ENCODE data around the gene DHX29.

DHX29 gene

DNA sequence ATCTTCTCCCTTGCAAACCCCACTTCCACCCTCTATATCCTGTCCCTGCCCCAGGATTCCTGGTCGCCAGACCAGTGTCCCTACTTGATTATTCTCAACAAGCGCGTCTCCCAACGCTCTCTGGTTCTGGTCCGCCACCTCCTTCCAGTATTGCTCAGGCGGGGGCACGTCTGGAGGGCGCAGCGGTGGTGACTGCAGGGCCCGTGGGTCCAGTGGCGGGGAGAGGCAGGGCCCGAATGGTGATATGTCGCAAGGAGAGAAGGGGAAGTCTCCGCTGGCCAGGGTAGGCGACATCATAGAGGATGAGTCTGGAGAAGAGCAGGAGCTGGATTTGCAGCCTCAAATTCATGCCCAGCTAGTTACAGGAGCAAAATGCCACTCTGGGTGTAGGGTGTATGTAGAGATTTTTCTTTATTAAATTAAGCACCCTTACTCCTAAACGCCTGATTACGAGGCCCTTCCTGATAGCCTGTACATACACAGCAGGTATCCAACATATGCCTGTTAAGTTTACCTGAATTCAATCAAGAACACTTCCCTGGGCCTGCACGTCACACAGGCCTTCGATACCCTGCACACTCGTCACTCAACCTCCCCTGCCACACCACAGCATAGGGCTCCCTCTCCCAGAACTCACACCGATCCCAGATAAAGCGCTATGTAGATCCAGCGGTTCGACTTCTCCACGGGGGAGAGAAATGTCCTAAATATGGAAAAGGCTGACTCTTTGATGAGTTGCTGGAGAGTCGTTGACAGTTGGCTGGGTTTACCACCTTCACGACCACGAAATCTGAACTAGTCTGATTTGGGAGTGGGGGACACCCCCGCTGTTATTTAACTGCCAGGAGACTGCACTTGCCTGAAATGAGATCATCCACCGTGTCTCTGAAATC, 85.2 kb downstream of the DHX29 start:
- Mint-ChIP-seq H3K36me3 (no peaks in the 10 kb centered on the region), H3K4me3 (peak overlapping the region; percentile 17), H3K4me1 (peaks cover 18% of the 10 kb centered on the region), H3K9me3 (no peaks in the 10 kb centered on the region), H3K27me3 (peaks cover 38% of the 10 kb centered on the region), H3K27ac (no peak overlapping the region)
- no peak for ATAC-seq (ENCODE audit: low read depth)
- no peak for DNase-seq (ENCODE audit: low spot score in 2 of 2)

DNA sequence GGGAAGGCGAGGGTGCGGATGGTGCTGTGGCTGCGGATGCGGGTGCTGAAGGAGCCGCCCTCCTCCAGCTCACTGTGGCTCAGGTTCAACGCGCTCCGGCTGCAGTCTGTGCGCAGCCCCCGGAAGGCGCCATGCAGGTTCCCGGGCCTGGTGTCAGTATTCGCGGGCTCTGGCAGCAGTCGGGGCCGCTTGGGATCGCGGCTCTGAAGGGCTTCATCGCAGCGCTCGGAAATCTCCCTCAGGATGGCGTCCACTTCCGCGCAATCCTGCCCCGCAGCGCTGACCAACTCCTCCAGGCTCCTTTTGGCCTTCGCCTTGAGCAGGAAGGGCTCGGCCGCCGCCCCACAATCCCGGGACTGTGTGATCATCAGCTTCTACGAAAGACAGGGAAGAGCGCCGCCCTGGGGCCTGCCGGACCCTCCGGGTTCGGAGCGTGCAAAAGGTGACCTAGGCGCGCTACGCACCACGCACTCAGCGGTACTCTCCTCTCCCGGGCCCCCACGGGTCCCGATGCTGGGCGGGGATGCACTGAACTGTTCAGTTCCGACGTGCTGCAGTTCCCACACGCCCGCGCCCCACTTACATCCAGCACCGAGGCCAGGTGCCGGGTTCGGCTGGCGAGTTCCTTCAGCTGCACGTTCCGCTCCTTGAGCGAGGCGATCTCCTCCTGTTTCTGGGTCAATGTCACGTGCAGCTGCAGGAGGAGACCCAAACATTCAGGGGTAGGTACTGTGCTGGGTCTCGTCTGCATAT, 86.9 kb downstream of the DHX29 start:
- DNase-seq (ENCODE audit: low spot score in 2 of 2) = no peak
- H3K4me3 Mint-ChIP-seq = peak overlapping the region; percentile 66

GRCh38 chr5:55219770-55220169, 87.7 kb downstream of the DHX29 start:
- Mint-ChIP-seq H3K27me3 (peaks cover 31% of the 10 kb centered on the region), H3K4me1 (peaks cover 13% of the 10 kb centered on the region), H3K4me3 (no peak overlapping the region), H3K9me3 (no peaks in the 10 kb centered on the region), H3K36me3 (no peaks in the 10 kb centered on the region), H3K27ac (no peak overlapping the region)
- ATAC-seq (ENCODE audit: low read depth) (no peak), DNase-seq (ENCODE audit: low spot score in 2 of 2) (no peak)

More for the DNA sequence above, 86.9 kb downstream of the DHX29 start:
- no peak for ATAC-seq (ENCODE audit: low read depth)
- no peak overlapping the region for H3K27ac Mint-ChIP-seq
- H3K4me1 Mint-ChIP-seq = peaks cover 13% of the 10 kb centered on the region
- H3K36me3 Mint-ChIP-seq = no peaks in the 10 kb centered on the region
- H3K27me3 Mint-ChIP-seq = peaks cover 33% of the 10 kb centered on the region
- H3K9me3 Mint-ChIP-seq = no peaks in the 10 kb centered on the region

DNA sequence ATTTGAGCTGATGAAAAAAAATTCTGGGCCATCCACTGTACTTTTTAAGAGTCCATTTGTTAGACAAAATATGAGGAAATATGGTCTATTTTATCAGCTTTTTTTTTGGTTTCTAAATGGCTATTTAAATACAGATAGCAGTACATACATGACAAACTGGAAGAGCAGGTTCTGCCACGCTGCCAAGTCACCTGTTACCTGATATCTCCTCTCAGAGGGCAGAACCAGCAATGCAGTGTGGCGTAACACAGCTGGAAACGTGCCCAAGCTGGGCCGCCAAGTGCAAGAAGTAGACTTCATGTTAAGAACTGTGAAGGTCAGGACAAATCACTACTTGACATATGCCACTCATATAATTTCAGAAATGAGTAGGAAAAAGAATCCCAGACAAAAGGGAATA, 88.5 kb downstream of the DHX29 start:
- H3K9me3 Mint-ChIP-seq = no peaks in the 10 kb centered on the region
- DNase-seq (ENCODE audit: low spot score in 2 of 2) = no peak
- H3K27ac Mint-ChIP-seq = no peak overlapping the region
- ATAC-seq (ENCODE audit: low read depth) = no peak
- no peak overlapping the region for H3K4me3 Mint-ChIP-seq
- peaks cover 13% of the 10 kb centered on the region for H3K4me1 Mint-ChIP-seq
- peaks cover 30% of the 10 kb centered on the region for H3K27me3 Mint-ChIP-seq
- H3K36me3 Mint-ChIP-seq = no peaks in the 10 kb centered on the region

DNA sequence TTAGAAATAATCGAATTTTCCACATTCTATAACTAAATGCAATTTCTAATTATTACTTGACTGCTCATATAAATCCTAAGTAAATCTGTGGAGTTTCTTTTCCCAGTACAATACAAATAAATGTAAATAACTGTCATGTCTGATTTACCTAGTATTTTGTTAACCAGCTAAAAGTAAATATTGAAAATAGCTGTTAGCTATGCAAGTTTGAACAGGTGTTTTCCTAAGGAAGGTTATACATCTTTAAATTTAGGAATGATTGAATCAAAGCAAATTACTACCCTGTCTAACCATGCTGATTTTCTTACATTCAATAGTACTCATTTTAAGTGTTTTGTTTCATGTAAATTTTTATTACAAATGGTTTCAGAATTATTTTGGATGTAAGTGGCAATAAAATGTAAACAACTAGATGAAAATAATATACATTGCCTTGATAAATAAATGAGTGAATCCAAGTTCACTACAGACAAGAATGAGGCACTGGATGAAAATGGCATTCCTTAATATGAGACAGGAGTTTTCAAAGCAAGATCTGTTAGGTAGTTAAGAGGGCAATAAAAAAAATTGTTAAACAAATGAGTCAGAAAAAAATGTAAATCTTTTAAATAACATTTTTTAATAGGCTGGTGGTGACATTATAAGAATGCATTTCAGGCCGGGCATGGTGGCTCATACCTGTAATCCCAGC, 96.2 kb downstream of the DHX29 start:
- no peaks in the 10 kb centered on the region for H3K4me1 Mint-ChIP-seq
- DNase-seq (ENCODE audit: low spot score in 2 of 2) (no peak), ATAC-seq (ENCODE audit: low read depth) (no peak)
- peaks cover 2% of the 10 kb centered on the region for H3K27me3 Mint-ChIP-seq
- H3K4me3 Mint-ChIP-seq = no peak overlapping the region
- H3K36me3 Mint-ChIP-seq = no peaks in the 10 kb centered on the region
- H3K9me3 Mint-ChIP-seq = no peaks in the 10 kb centered on the region
- H3K27ac Mint-ChIP-seq = no peak overlapping the region
